Measurements from ENCODE around the gene ZNF780A. TPM values are rescaled to one million over a fixed set of nuclear protein-coding genes. Genes with fewer than 3 reads are reported as not detected.
"Not testable (repeated sequence)": the region's sequence is repeated elsewhere in the genome, so short reads cannot be mapped to it uniquely, and the experiment has no call there.

ZNF780A gene
- total and polyA plus RNA-seq, 2 experiments from 2014 or later: 3.9 to 7.2 TPM

GRCh38 chr19:40116075-40116474 lies 25.3 kb upstream of the ZNF780A start:
- H3K79me2 ChIP-seq (ENCODE audit: insufficient read depth): no peaks in the 10 kb centered on the region
- H3K9me2 ChIP-seq (ENCODE audit: insufficient read depth): no peaks in the 10 kb centered on the region
- no peaks in the 10 kb centered on the region for H3F3A ChIP-seq (ENCODE audit: insufficient read depth)
- H3K9me3 ChIP-seq (ENCODE audit: low read depth): no peaks in the 10 kb centered on the region
- no peak for DNase-seq
- no peaks in the 10 kb centered on the region for H3K4me1 ChIP-seq (ENCODE audit: insufficient read depth)
- H2AFZ ChIP-seq: no peak overlapping the region
- H4K20me1 ChIP-seq (ENCODE audit: insufficient read depth): no peaks in the 10 kb centered on the region
- TF ChIP-seq EZH2 (IDR thresholded peaks at IDR 0.05; ENCODE audit: insufficient read depth, poor library complexity, severe bottlenecking) (no peak), EZH2phosphoT487 (IDR thresholded peaks at IDR 0.05; ENCODE audit: insufficient read depth, low read depth) (no peak)
- no peak overlapping the region for H3K4me2 ChIP-seq (ENCODE audit: unreplicated experiment)
- no peak overlapping the region for H3K27ac ChIP-seq
- in situ Hi-C loops (cut with MboI): no loop called here
- H3K36me3 ChIP-seq (ENCODE audit: low read depth): no peaks in the 10 kb centered on the region
- H3K4me3 ChIP-seq: no peak overlapping the region
- no peaks in the 10 kb centered on the region for H3K27me3 ChIP-seq (replicated peaks; ENCODE audit: insufficient read depth)
- no peak overlapping the region for H3K9ac ChIP-seq

DNA sequence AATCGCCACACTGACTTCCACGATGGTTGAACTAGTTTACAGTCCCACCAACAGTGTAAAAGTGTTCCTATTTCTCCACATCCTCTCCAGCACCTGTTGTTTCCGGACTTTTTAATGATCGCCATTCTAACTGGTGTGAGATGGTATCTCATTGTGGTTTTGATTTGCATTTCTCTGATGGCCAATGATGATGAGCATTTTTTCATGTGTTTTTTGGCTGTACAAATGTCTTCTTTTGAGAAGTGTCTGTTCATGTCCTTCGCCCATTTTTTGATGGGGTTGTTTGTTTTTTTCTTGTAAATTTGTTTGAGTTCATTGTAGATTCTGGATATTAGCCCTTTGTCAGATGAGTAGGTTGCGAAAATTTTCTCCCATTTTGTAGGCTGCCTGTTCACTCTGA lies 23.4 kb upstream of the ZNF780A start:
- H3K79me2 ChIP-seq (ENCODE audit: insufficient read depth); H3K9me2 ChIP-seq (ENCODE audit: insufficient read depth); H4K20me1 ChIP-seq (ENCODE audit: insufficient read depth); H3K4me2 ChIP-seq (ENCODE audit: unreplicated experiment); H3K36me3 ChIP-seq (ENCODE audit: low read depth); H3K9me3 ChIP-seq (ENCODE audit: low read depth); H3K27ac ChIP-seq; H3K27me3 ChIP-seq (replicated peaks; ENCODE audit: insufficient read depth); in situ Hi-C loops (cut with MboI); H2AFZ ChIP-seq; H3K4me1 ChIP-seq (ENCODE audit: insufficient read depth); H3F3A ChIP-seq (ENCODE audit: insufficient read depth); H3K9ac ChIP-seq; H3K4me3 ChIP-seq; DNase-seq: not testable (repeated sequence)
- WGBS, 2 experiments (ENCODE audit: low coverage in 1 of 2, low lambda C conversion rate in 2 of 2, missing lambda C conversion rate in 2 of 2): 44 to 68% methylated on average over 2 to 6 of the region's 6 CpGs

- H3K9me3 ChIP-seq (ENCODE audit: low read depth); H4K20me1 ChIP-seq (ENCODE audit: insufficient read depth); H2AFZ ChIP-seq; H3K27ac ChIP-seq; H3K4me1 ChIP-seq (ENCODE audit: insufficient read depth); H3F3A ChIP-seq (ENCODE audit: insufficient read depth); H3K9ac ChIP-seq; in situ Hi-C loops (cut with MboI); H3K36me3 ChIP-seq (ENCODE audit: low read depth); DNase-seq; H3K79me2 ChIP-seq (ENCODE audit: insufficient read depth); H3K9me2 ChIP-seq (ENCODE audit: insufficient read depth); H3K4me3 ChIP-seq; H3K27me3 ChIP-seq (replicated peaks; ENCODE audit: insufficient read depth); H3K4me2 ChIP-seq (ENCODE audit: unreplicated experiment): not testable (repeated sequence)
- 15 to 16% methylated on average over 4 of the region's 4 CpGs for WGBS, 2 experiments (ENCODE audit: low coverage in 1 of 2, low lambda C conversion rate in 2 of 2, missing lambda C conversion rate in 2 of 2)
These were observed 21.5 kb upstream of the ZNF780A start for GRCh38 chr19:40112271-40112670.

DNA sequence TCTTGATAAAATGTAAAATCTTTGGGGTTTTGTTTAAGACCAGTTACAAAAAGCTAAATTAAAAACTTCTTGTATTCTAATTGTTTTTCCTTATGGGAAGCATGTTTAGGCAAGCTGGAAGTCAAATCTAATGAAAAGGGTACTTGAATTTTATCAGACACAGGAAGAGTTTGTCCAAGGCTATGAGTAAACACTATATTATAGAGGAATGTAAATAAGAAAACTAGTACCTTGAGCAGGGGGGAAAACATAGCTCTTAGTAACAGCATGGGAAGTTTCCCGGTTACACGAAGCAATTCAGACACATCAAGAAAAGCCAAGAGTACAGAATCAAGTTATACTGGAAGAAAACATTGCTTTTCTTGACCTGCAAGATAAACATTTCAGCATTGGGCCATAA lies 19.8 kb upstream of the ZNF780A start:
- Histone ChIP-seq H3K9me3 (ENCODE audit: low read depth) (no peaks in the 10 kb centered on the region), H3K36me3 (ENCODE audit: low read depth) (no peaks in the 10 kb centered on the region), H3K4me3 (no peak overlapping the region), H3K27me3 (replicated peaks; ENCODE audit: insufficient read depth) (no peaks in the 10 kb centered on the region), H3K27ac (no peak overlapping the region), H3K9ac (no peak overlapping the region), H3K4me2 (ENCODE audit: unreplicated experiment) (no peak overlapping the region), H3K79me2 (ENCODE audit: insufficient read depth) (no peaks in the 10 kb centered on the region), H2AFZ (no peak overlapping the region), H3K9me2 (ENCODE audit: insufficient read depth) (no peaks in the 10 kb centered on the region), H4K20me1 (ENCODE audit: insufficient read depth) (no peaks in the 10 kb centered on the region), H3K4me1 (ENCODE audit: insufficient read depth) (no peaks in the 10 kb centered on the region), H3F3A (ENCODE audit: insufficient read depth) (no peaks in the 10 kb centered on the region)
- in situ Hi-C loops (cut with MboI): no loop called here
- DNase-seq: no peak
- TF ChIP-seq EZH2 (IDR thresholded peaks at IDR 0.05; ENCODE audit: insufficient read depth, poor library complexity, severe bottlenecking) (no peak), EZH2phosphoT487 (IDR thresholded peaks at IDR 0.05; ENCODE audit: insufficient read depth, low read depth) (no peak)
- WGBS, 2 experiments (ENCODE audit: low coverage in 1 of 2, low lambda C conversion rate in 2 of 2, missing lambda C conversion rate in 2 of 2): 31 to 40% methylated on average over 2 of the region's 2 CpGs

- in situ Hi-C loops (cut with MboI): no loop called here
- Histone ChIP-seq H3K9me2 (ENCODE audit: insufficient read depth) (no peaks in the 10 kb centered on the region), H3K27me3 (replicated peaks; ENCODE audit: insufficient read depth) (no peaks in the 10 kb centered on the region), H3F3A (ENCODE audit: insufficient read depth) (no peaks in the 10 kb centered on the region), H4K20me1 (ENCODE audit: insufficient read depth) (no peaks in the 10 kb centered on the region), H3K36me3 (ENCODE audit: low read depth) (no peaks in the 10 kb centered on the region), H3K9ac (no peak overlapping the region), H3K4me1 (ENCODE audit: insufficient read depth) (no peaks in the 10 kb centered on the region), H3K27ac (no peak overlapping the region), H3K79me2 (ENCODE audit: insufficient read depth) (no peaks in the 10 kb centered on the region), H3K4me3 (no peak overlapping the region), H3K4me2 (ENCODE audit: unreplicated experiment) (no peak overlapping the region), H2AFZ (no peak overlapping the region), H3K9me3 (ENCODE audit: low read depth) (no peaks in the 10 kb centered on the region)
- no peak for TF ChIP-seq EZH2 (IDR thresholded peaks at IDR 0.05; ENCODE audit: insufficient read depth, poor library complexity, severe bottlenecking)
- no peak for TF ChIP-seq EZH2phosphoT487 (IDR thresholded peaks at IDR 0.05; ENCODE audit: insufficient read depth, low read depth)
- no peak for DNase-seq
- 11 to 19% methylated on average over 1 of the region's 1 CpG for WGBS, 2 experiments (ENCODE audit: low coverage in 1 of 2, low lambda C conversion rate in 2 of 2, missing lambda C conversion rate in 2 of 2)
These were observed 14.0 kb upstream of the ZNF780A start for GRCh38 chr19:40104754-40105153.

Data from GM23248 (cell line).